GM18861 (cell line): ENCODE results near the gene PCDHGA5.
"Not testable (repeated sequence)": the region's sequence is repeated elsewhere in the genome, so short reads cannot be mapped to it uniquely, and the experiment has no call there.

Experiments
- ATAC-seq: cut with Tn5 transposase; IDR thresholded peaks from one replicate; pipeline ENCODE4 v1.9.1; 2021; ENCODE audit not compliant: unreplicated experiment

Gene PCDHGA5

GRCh38 chr5:141412854-141413539 is 49.0 kb downstream of the PCDHGA5 start, which contains the start of gene PCDHGA10:
TSS of gene PCDHGA10 (plus strand) at chr5:141412987. CDS start at chr5:141413176, 189 bp downstream.
- peak; percentile 81 for ATAC-seq

GRCh38 chr5:141413540-141414069 is 49.6 kb downstream of the PCDHGA5 start:
- ATAC-seq, result no peak

GRCh38 chr5:141414548-141415274 is 50.7 kb downstream of the PCDHGA5 start:
- not testable (repeated sequence) for ATAC-seq

- not testable (repeated sequence) for ATAC-seq
These were observed 51.3 kb downstream of the PCDHGA5 start for GRCh38 chr5:141415275-141415618.
